H1 (cell line): ENCODE results near the gene CTTNBP2. TPM values are rescaled to one million over a fixed set of nuclear protein-coding genes. Genes with fewer than 3 reads are reported as not detected.

Experiments
- CTCF ChIA-PET: fragments of 300-600 bp; sonication (Branson Sonifier 250); formaldehyde crosslinking; loops from one replicate; lab custom pipeline; 2021; ENCODE audit not compliant: partially characterized antibody; lab: Charles Lee
- POLR2A ChIA-PET: fragments of 300-600 bp; sonication (Branson Sonifier 250); formaldehyde crosslinking; loops from one replicate; lab custom pipeline; 2021; ENCODE audit warnings: inconsistent platforms; ENCODE audit not compliant: partially characterized antibody; lab: Charles Lee
- DNase-seq, 2 experiments: peaks; one replicate each; pipeline versions ENCODE4 v3.0.0 to v3.0.0-alpha.2; 2010 to 2022; ENCODE audit warnings: low spot score in 2 of 2, low read depth in 1 of 2, mixed read lengths in 1 of 2
- FAIRE-seq: peaks from 2 replicates; lab custom pipeline; 2011; peaks lifted over from hg19 to GRCh38; lab: Jason Lieb, UNC
- H2AFZ ChIP-seq: 2 replicates; pipeline ENCODE4 v1.8.1; 2012; ENCODE audit warnings: low read length, inconsistent platforms
- H2AK5ac ChIP-seq: 2 replicates; pipeline ENCODE4 v1.6.1; 2013; ENCODE audit warnings: low read depth, low read length
- H2BK120ac ChIP-seq: replicated peaks from 2 replicates; pipeline ENCODE3; 2013; ENCODE audit warnings: low read depth, low read length, inconsistent platforms
- H2BK12ac ChIP-seq: 2 replicates; pipeline ENCODE4 v1.6.1; 2013; ENCODE audit warnings: low read depth, low read length
- H2BK15ac ChIP-seq: 2 replicates; pipeline ENCODE4 v1.6.1; 2013; ENCODE audit warnings: low read length
- H2BK20ac ChIP-seq: 2 replicates; pipeline ENCODE4 v1.6.1; 2013; ENCODE audit warnings: low read length
- H2BK5ac ChIP-seq: 2 replicates; pipeline ENCODE4 v1.6.1; 2013; ENCODE audit warnings: low read depth, low read length
- H3K14ac ChIP-seq: 2 replicates; pipeline ENCODE4 v1.6.1; 2013; ENCODE audit warnings: inconsistent platforms; ENCODE audit not compliant: insufficient read length
- H3K18ac ChIP-seq: 2 replicates; pipeline ENCODE4 v1.6.1; 2013; ENCODE audit warnings: low read length; ENCODE audit errors: extremely low read depth
- H3K23ac ChIP-seq: 2 replicates; pipeline ENCODE4 v1.6.1; 2013; ENCODE audit warnings: inconsistent platforms; ENCODE audit not compliant: insufficient read length
- H3K23me2 ChIP-seq: 2 replicates; pipeline ENCODE4 v1.6.1; 2013; ENCODE audit warnings: low read depth, low read length
- H3K27ac ChIP-seq: 2 replicates; pipeline ENCODE4 v1.6.1; 2011; ENCODE audit warnings: low read depth, low read length, inconsistent platforms
- H3K27me3 ChIP-seq, 4 experiments: replicated peaks in 1 of 4; 1 replicate in 1 of 4; 2 replicates in 3 of 4; pipeline versions ENCODE4 v1.6.1 to v1.8.1; 2011 to 2013; ENCODE audit warnings: low read length in 3 of 4, mild to moderate bottlenecking in 3 of 4, inconsistent platforms in 2 of 4, mixed read lengths in 2 of 4, moderate library complexity in 1 of 4; ENCODE audit not compliant: control insufficient read depth in 3 of 4, insufficient read depth in 3 of 4; ENCODE audit errors: extremely low read depth in 1 of 4
- H3K36me3 ChIP-seq, 4 experiments: 2 replicates each; pipeline versions ENCODE4 v1.6.1 to v1.8.1; 2011 to 2013; ENCODE audit warnings: mild to moderate bottlenecking in 4 of 4, low read length in 3 of 4, moderate library complexity in 2 of 4, control low read depth in 1 of 4, inconsistent platforms in 1 of 4; ENCODE audit not compliant: insufficient read depth in 4 of 4, control insufficient read depth in 2 of 4
- H3K4ac ChIP-seq: replicated peaks from 2 replicates; pipeline ENCODE3; 2013; ENCODE audit warnings: low read length, low read depth, mixed read lengths, inconsistent platforms; ENCODE audit not compliant: insufficient read length
- H3K4me1 ChIP-seq, 4 experiments: replicated peaks in 1 of 4; 1 replicate in 1 of 4; 2 replicates in 3 of 4; pipeline versions ENCODE4 v1.6.1 to v1.8.1; 2011 to 2013; ENCODE audit warnings: low read length in 3 of 4, inconsistent platforms in 2 of 4, mixed read lengths in 1 of 4; ENCODE audit not compliant: insufficient read depth in 4 of 4, control insufficient read depth in 3 of 4
- H3K4me2 ChIP-seq, 2 experiments: 2 replicates each; pipeline versions ENCODE4 v1.6.1 to v1.8.1; 2011 to 2013; ENCODE audit warnings: low read depth in 2 of 2, low read length in 2 of 2, control low read depth in 1 of 2, inconsistent platforms in 1 of 2, mild to moderate bottlenecking in 1 of 2; ENCODE audit not compliant: insufficient read depth in 1 of 2
- H3K4me3 ChIP-seq, 4 experiments: fragments of 200-600, 300-600 bp in 1 of 4; sonication (generic), shearing (Covaris generic), sonication (Bioruptor Twin) in 1 of 4; 2 replicates each; pipeline versions ENCODE4 v1.5.1 to v1.8.1; 2011 to 2016; ENCODE audit warnings: low read length in 4 of 4, low read depth in 3 of 4, control low read depth in 2 of 4, inconsistent platforms in 2 of 4, mild to moderate bottlenecking in 2 of 4, mixed read lengths in 1 of 4, moderate library complexity in 1 of 4; ENCODE audit not compliant: insufficient read depth in 2 of 4; ENCODE audit errors: extremely low read depth in 1 of 4
- H3K56ac ChIP-seq: replicated peaks from 2 replicates; pipeline ENCODE3; 2013; ENCODE audit warnings: low read depth, mild to moderate bottlenecking, mixed read lengths, low read length, inconsistent platforms; ENCODE audit not compliant: insufficient read length
- H3K79me1 ChIP-seq: 2 replicates; pipeline ENCODE4 v1.6.1; 2013; ENCODE audit warnings: low read depth, low read length, control low read depth
- H3K79me2 ChIP-seq, 2 experiments: 2 replicates each; pipeline versions ENCODE4 v1.6.1 to v1.8.1; 2012 to 2013; ENCODE audit warnings: low read length in 2 of 2, mild to moderate bottlenecking in 2 of 2, inconsistent platforms in 1 of 2; ENCODE audit not compliant: insufficient read depth in 2 of 2, control insufficient read depth in 1 of 2
- H3K9ac ChIP-seq, 4 experiments: replicated peaks in 1 of 4; 1 replicate in 1 of 4; 2 replicates in 3 of 4; pipeline versions ENCODE4 v1.6.1 to v1.8.1; 2011 to 2013; ENCODE audit warnings: low read depth in 3 of 4, low read length in 3 of 4, control low read depth in 2 of 4, mild to moderate bottlenecking in 2 of 4, moderate library complexity in 2 of 4, inconsistent platforms in 1 of 4; ENCODE audit errors: extremely low read depth in 1 of 4
- H3K9me3 ChIP-seq, 2 experiments: 2 replicates each; pipeline versions ENCODE4 v1.6.1 to v1.8.1; 2012 to 2013; ENCODE audit warnings: mild to moderate bottlenecking in 2 of 2, moderate library complexity in 2 of 2, control low read depth in 1 of 2, inconsistent platforms in 1 of 2, low read depth in 1 of 2, low read length in 1 of 2, mixed read lengths in 1 of 2; ENCODE audit not compliant: insufficient read depth in 2 of 2
- H4K20me1 ChIP-seq, 2 experiments: replicated peaks in 1 of 2; 2 replicates each; pipeline versions ENCODE3 to v1.8.1; 2011 to 2013; ENCODE audit warnings: inconsistent platforms in 2 of 2, low read length in 2 of 2, mild to moderate bottlenecking in 1 of 2; ENCODE audit not compliant: insufficient read depth in 2 of 2, control insufficient read depth in 1 of 2
- H4K5ac ChIP-seq: 2 replicates; pipeline ENCODE4 v1.6.1; 2013; ENCODE audit warnings: low read length, low read depth, mixed read lengths, inconsistent platforms; ENCODE audit not compliant: insufficient read length
- H4K8ac ChIP-seq: 2 replicates; pipeline ENCODE4 v1.8.0; 2013; ENCODE audit warnings: mild to moderate bottlenecking, moderate library complexity, low read length, inconsistent platforms; ENCODE audit not compliant: insufficient read depth; ENCODE audit errors: extremely low read depth
- H4K91ac ChIP-seq: replicated peaks from 2 replicates; pipeline ENCODE3; 2013; ENCODE audit warnings: low read length, mixed read lengths, inconsistent platforms; ENCODE audit not compliant: insufficient read length
- ASH2L ChIP-seq: fragments of 200-600, 300-600 bp; sonication (generic); IDR thresholded peaks from one replicate; pipeline ENCODE4 v1.7.1; 2017; ENCODE audit warnings: low read length
- BCL11A ChIP-seq, 2 experiments: IDR thresholded peaks; one replicate each; pipeline ENCODE4 v1.6.1; 2011; ENCODE audit warnings: low read depth in 2 of 2, low read length in 2 of 2, mild to moderate bottlenecking in 2 of 2
- JUN ChIP-seq: IDR thresholded peaks from 2 replicates; pipeline ENCODE4 v1.6.1; 2011; ENCODE audit warnings: low read depth, mild to moderate bottlenecking, improper control_type of control experiment, low read length
- KDM4A ChIP-seq: IDR thresholded peaks from one replicate; pipeline ENCODE4 v1.7.1; 2012; ENCODE audit warnings: low read depth, mild to moderate bottlenecking, moderate library complexity, low read length, inconsistent platforms; ENCODE audit not compliant: severe bottlenecking
- KDM5A ChIP-seq: fragments of 200-600 bp; IDR thresholded peaks from 2 replicates; pipeline ENCODE4 v1.7.1; 2012; ENCODE audit warnings: mild to moderate bottlenecking, low read length, inconsistent platforms, mixed read lengths
- POLR2AphosphoS5 ChIP-seq: IDR thresholded peaks from 2 replicates; pipeline ENCODE4 v1.6.1; 2011; ENCODE audit warnings: low read depth, low read length
- POU5F1 ChIP-seq: IDR thresholded peaks from 2 replicates; pipeline ENCODE4 v1.6.1; 2011; ENCODE audit warnings: low read depth, mild to moderate bottlenecking, low read length, moderate library complexity
- RAD21 ChIP-seq, 2 experiments: IDR thresholded peaks in 1 of 2; conservative IDR thresholded peaks in 1 of 2; 2 replicates each; pipeline ENCODE4 v1.6.1; 2011; ENCODE audit warnings: low read depth in 2 of 2, low read length in 2 of 2, improper control_type of control experiment in 1 of 2, inconsistent platforms in 1 of 2, mild to moderate bottlenecking in 1 of 2, moderate library complexity in 1 of 2
- SIRT6 ChIP-seq: IDR thresholded peaks from one replicate; pipeline ENCODE4 v1.7.1; 2012; ENCODE audit warnings: low read length, inconsistent platforms
- SIX5 ChIP-seq: IDR thresholded peaks from 2 replicates; pipeline ENCODE4 v1.6.1; 2011; ENCODE audit warnings: mild to moderate bottlenecking, low read depth, low read length
- SP1 ChIP-seq: IDR thresholded peaks from 2 replicates; pipeline ENCODE4 v1.6.1; 2011; ENCODE audit warnings: low read depth, low read length
- SP4 ChIP-seq: IDR thresholded peaks from 2 replicates; pipeline ENCODE4 v1.6.1; 2012; ENCODE audit warnings: low read length, inconsistent platforms
- TAF1 ChIP-seq: IDR thresholded peaks from 2 replicates; pipeline ENCODE4 v1.6.1; 2011; ENCODE audit warnings: mild to moderate bottlenecking, low read depth, low read length
- WGBS, 2 experiments: shearing (Covaris generic) in 1 of 2; methylation state at CpG; one replicate each; pipeline versions ENCODE4 v1.1.6 to v1.1.7; 2013 to 2015; ENCODE audit warnings: low lambda C conversion rate in 2 of 2, mixed read lengths in 2 of 2, inconsistent platforms in 1 of 2, low coverage in 1 of 2, missing lambda C conversion rate in 1 of 2; ENCODE audit not compliant: insufficient replicate concordance in 2 of 2, insufficient coverage in 1 of 2, insufficient read length in 1 of 2; ENCODE audit errors: extremely low coverage in 1 of 2, missing lambda C conversion rate in 1 of 2; 5-methylcytosine and 5-hydroxymethylcytosine counted together
- polyA plus RNA-seq, 7 experiments: library from polyadenylated mRNA; depleted of rRNA in 3 of 7; stranded (reverse) in 5 of 7; unstranded in 2 of 7; fragments of >200 nt in 5 of 7; fragments of 200-250 nt in 2 of 7; gene quantifications; 1 replicate in 5 of 7; 2 replicates in 1 of 7; 4 replicates in 1 of 7; pipeline versions ENCODE4 v1.2.1 to v1.2.3, GENCODE V29; 2011 to 2013; ENCODE audit warnings: missing spikeins in 2 of 7, mixed read lengths in 2 of 7
- total RNA-seq: library from RNA; stranded (reverse); fragmentation: NEBNext Ultra II Directional; extraction: Animal tissue kit (Norgen Biotek cat#: 25700); gene quantifications from 2 replicates; pipeline ENCODE4 v1.2.1, GENCODE V29; 2021
- TF ChIP-seq, protein P1 (sequence below): IDR thresholded peaks from 2 replicates; pipeline ENCODE4 v1.6.1; 2011; ENCODE audit warnings: low read length, improper control_type of control experiment

The CTTNBP2 gene
- total and polyA plus RNA-seq, 2 of the 8 experiments (the other 6 are each of a cell fraction or from before 2014, with no cell fraction given), result 15.3 to 35.1 TPM

DNA sequence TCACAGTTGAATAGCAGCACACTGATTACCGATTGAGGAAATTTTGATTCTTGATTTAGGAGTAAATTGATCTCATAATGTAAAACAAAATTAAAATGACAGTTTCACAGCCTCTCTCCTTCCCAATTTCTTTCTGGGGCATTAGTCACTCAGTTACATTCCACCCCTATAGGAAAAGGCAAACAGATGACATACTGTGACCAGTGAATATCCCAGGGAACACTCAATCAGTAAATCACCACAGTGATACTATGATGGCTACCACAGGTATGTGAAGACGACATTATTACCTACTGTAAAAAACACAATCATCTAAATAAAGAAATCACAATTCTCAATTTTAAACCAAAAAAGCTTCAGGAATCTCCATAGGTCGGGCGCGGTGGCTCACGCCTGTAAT, 15.5 kb downstream of the CTTNBP2 start:
- Histone ChIP-seq H2BK5ac (no peak overlapping the region), H3K27me3 (no peaks in the 10 kb centered on the region), H3K36me3 (peaks cover 0 to 37% (median 5%) of the 10 kb centered on the region in 4 experiments; a peak in 6 of 8 replicates), H3K79me2 (peaks cover 0 to 21% of the 10 kb centered on the region in 2 experiments; a peak in 2 of 4 replicates), H2AK5ac (no peak overlapping the region), H3K4me1 (no peaks in the 10 kb centered on the region; a peak in 1 of 7 replicates), H3K79me1 (peaks cover 4% of the 10 kb centered on the region; the same call in 1 of the 2 replicates), H2BK12ac (no peak overlapping the region), H3K9me3 (no peaks in the 10 kb centered on the region), H2BK15ac (no peak overlapping the region), H4K20me1 (peaks cover 0 to 2% of the 10 kb centered on the region in 2 experiments), H2AFZ (no peak overlapping the region), H3K14ac (no peak overlapping the region), H2BK20ac (no peak overlapping the region), H2BK120ac (no peak overlapping the region), H4K91ac (no peak overlapping the region), H4K5ac (no peak overlapping the region), H3K4me3 (no peak overlapping the region), H4K8ac (no peak overlapping the region), H3K9ac (no peak overlapping the region), H3K4me2 (no peak overlapping the region), H3K23me2 (no peaks in the 10 kb centered on the region; the same call in 1 of the 2 replicates), H3K4ac (no peak overlapping the region), H3K56ac (no peak overlapping the region), H3K18ac (no peak overlapping the region), H3K23ac (no peak overlapping the region), H3K27ac (no peak overlapping the region)
- FAIRE-seq (no peak), DNase-seq (no peak)
- ChIA-PET POLR2A (no interaction called here), CTCF (interaction anchor here (0.7 kb wide), 1 partner anchor 16 kb away, joined by 3 read pairs; the partner anchor contains the start of gene CTTNBP2)
- 95% methylated on average over 6 of the region's 6 CpGs; no CpG with 5 or more reads in 1 of the 2 experiments for WGBS, 2 experiments
- TF ChIP-seq, protein P1, sequence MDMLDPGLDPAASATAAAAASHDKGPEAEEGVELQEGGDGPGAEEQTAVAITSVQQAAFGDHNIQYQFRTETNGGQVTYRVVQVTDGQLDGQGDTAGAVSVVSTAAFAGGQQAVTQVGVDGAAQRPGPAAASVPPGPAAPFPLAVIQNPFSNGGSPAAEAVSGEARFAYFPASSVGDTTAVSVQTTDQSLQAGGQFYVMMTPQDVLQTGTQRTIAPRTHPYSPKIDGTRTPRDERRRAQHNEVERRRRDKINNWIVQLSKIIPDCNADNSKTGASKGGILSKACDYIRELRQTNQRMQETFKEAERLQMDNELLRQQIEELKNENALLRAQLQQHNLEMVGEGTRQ, result no peak
- TF ChIP-seq KDM4A (no peak), SIX5 (no peak), JUN (no peak), POLR2AphosphoS5 (no peak), BCL11A (IDR thresholded peaks at IDR 0.05; ENCODE audit: low read depth in 2 of 2, low read length in 2 of 2) (no peak), SIRT6 (no peak), SP4 (no peak), ASH2L (no peak), TAF1 (no peak), KDM5A (no peak), POU5F1 (no peak), RAD21 (IDR thresholded peaks at IDR 0.05 in 1 of 2, conservative IDR thresholded peaks at IDR 0.05 in 1 of 2; ENCODE audit: low read depth in 2 of 2, low read length in 2 of 2) (no peak), SP1 (no peak)
